Kidney glomerular epithelial cell (primary cell): ENCODE measurements around the gene BPI.
"Not testable (repeated sequence)": the region's sequence is repeated elsewhere in the genome, so short reads cannot be mapped to it uniquely, and the experiment has no call there.

Source experiments
- DNase-seq: peaks from one replicate; lab custom pipeline; 2025; lab: John Stamatoyannopoulos, UW

The BPI gene

DNA sequence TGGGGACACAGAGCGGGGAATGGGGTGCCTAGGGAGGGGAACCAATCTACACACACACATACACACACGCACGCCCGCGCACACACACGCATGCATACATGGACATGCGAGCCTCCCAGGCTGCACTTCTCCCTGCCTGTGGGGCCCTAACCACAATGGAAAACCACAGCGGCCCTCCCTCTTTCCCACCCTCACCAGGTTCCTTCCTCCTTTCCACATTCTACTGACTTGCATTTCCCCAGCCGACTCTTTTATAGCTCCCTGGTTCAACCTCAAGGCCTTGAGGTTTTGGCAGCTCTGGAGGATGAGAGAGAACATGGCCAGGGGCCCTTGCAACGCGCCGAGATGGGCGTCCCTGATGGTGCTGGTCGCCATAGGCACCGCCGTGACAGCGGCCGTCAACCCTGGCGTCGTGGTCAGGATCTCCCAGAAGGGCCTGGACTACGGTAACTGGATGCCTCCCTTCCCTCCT lies at the start of gene BPI:
Gene BPI, plus strand, starts transcription at position 249 of the 472 bp plus-strand sequence. Its CDS starts 68 bp downstream, at position 317.
- no peak for DNase-seq

DNA sequence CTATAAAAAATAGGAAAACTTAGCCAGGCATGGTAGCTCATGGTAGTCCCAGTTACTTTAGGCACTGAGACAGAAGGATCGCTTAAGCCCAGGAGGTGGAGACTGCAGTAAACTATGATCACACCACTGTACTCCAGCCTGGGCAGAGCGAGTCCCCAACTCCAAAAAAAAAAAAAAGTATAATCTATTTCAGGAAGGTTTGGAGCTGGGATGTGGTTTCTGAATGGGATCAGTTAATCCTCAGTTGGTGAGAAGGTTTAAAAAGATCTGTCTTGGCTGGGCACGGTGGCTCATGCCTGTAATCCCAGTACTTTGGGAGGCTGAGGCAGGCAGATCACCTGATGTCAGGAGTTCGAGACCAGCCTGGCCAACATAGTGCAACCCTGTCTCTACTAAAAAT lies 49.3 kb upstream of the BPI start:
- DNase-seq = not testable (repeated sequence)

DNA sequence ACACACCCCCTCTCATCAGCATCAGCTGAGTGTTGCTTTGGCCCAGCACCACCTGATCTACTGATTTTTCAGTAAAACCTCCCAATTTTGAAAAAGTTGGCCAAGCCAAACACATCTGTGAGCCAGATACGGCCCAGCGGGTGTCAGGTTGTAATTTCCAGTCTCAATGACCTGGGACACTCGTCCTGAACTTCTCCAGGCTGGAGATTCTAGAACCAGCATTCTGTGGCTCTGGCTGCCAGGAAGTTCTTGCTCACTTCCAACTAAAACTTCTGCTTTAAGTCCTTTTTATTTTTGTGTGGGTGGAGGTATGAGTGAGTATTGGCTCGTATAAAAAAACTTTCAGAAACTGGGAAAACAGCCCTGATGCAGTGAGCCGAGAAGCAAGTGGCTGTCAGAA lies 48.6 kb upstream of the BPI start:
- DNase-seq = peak; percentile 9

DNA sequence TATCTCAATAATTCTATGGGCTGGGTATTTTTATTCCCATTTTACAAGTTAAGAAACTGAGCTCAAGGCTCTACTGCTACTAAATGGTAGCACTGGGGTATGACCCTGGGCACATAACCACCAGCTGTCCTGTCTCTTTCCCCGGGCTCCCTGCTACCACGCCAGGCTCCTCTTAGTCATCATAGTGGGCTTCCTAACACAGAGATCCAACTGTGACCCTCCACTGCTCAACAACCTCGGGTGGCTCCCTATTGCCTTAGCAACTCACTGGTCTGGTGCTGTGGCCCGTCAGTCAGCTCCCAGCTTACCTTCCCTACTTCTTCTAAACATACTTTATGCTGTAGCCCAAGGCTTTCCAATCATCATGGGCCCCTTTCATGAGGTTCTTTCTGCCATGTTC lies 47.9 kb upstream of the BPI start:
- no peak for DNase-seq

DNA sequence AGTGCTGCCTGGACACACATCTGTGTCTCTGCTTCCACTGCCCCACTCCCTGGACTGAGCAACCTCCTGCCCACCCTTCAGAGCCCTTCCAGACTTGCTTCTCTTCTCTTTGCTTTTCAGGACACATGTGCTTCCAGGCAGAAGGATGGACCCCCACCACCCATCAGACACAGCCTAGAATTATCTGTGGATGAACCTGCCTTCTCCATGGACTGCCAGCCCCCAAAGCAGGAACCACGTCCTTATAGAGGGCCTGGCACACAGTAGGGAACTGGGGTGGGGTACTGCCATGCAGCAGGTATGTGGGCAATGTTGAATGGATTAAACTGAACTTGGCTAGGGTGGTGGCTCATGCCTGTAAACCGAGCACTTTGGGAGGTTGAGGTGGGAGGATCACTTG lies 47.0 kb upstream of the BPI start:
- no peak for DNase-seq

DNA sequence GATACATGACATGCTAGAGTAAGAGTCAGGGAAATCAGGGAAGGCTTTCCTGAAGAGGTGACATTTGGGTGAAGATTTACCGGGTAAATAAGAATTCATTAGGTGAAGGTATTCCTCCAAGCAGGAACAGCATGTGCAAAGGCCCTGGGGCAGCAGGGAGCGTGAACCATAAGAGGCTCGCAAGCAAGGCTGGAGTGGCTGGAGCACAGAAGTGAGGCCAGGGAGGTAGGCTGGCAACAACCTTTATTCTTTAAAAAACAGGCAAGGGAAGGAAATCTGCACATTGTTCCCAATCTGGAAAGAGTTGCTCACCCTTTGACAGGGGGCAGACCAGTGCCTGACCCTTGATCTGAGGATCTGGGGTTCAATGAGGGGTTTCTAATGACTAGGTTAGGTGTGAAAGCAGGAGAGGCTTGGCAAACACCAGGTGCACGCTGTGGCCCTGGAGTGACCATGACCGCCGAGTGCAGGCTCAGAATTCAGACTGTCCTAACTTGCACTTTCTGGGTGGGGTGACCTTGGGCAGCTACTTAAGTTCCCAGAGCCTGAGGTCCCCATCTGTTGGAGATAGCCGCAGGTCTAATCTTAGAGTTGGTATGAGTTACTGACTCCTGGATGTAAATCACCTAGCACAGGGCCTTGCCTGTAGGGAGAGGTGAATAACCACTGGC lies 45.3 kb upstream of the BPI start:
- no peak for DNase-seq

DNA sequence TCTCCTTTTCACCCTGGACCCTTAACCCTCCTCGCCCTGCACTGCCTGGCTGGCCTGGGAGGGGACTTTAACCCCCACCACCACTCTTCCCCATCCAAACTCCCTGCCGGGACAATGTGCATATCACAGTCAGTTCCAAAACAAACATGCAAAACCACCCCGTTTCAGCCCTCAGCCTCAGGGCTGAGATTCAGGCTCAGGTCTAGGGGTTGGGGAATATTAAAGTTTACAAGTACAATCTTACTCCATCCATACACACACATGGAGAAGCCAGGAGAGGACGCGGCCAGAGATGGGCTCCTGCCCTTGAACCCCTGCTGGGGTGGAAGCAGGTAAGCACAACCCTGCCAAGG lies 44.0 kb upstream of the BPI start:
- DNase-seq = no peak

DNA sequence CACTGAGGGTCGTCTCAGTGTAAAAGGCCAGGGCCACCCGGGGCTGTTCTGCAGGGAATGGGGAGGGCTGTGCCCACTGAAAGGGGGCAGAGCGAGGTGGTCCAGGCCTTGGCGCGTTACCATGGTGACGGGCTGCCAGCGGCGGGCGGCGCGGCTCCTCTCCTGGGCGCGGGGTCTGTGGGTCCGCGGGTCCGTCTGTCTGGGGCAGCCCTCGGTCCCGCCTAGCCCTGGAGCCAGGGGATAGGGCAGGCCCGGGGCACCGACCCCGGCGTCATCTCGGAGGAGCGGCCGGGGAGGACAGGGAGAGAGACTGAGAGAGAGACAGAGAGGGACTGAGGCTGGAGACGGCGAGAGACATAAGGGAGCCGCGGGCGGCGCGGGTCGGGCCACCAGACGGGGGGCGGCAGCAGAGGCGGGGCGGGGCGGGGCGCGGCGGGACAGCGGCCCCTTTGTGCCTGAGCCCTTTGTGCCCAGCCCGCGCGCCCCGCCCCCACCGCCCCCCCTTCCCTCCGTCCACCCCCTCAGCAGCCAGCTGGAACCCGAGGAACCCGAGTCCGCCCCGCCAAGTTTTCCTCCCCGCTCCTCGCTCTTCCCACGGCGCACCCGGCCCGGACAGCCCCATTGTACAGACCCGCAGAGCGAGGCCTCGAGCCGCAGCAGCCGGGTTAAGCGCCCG lies 43.4 kb upstream of the BPI start, which contains the start of gene KIAA1755:
Gene KIAA1755, minus strand, starts transcription at position 358 of the 676 bp plus-strand sequence. Its CDS starts 235 bp downstream, at position 123.
- DNase-seq = no peak

DNA sequence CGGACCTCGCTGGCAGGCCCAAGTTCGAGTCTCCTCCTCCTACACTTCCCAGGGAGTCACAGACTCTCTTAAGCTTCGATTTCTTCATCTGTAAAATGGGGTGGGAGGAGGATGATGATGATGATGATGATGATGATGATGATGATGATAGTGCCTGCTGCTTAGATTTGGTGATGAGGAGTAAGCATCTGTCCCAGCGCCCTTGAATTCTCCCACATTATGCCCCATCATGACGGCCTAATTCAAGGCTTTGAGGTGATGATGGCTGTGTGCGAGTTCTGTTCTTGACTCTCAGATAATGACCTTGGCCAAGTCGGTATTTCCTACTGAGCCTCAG lies 42.9 kb upstream of the BPI start:
- no peak for DNase-seq

DNA sequence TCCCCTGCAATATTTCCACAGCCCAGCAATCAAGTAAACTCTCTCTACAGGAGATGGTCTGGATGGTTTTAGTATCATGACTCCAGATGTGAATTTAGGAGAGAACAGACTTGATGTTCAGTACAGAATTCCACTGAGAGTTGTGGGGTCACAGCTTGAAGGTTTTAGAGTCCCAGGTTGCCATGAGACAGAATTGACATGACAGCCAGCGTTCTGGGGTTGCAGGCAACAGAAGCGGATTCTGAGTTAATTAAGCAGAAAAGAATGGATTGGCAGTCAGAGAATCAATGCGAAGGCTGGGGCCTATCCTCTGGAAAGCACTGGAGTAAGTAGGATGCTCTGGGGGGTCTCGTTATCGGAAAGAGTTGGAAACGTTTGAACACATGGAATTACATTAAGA lies 41.0 kb upstream of the BPI start:
- no peak for DNase-seq

DNA sequence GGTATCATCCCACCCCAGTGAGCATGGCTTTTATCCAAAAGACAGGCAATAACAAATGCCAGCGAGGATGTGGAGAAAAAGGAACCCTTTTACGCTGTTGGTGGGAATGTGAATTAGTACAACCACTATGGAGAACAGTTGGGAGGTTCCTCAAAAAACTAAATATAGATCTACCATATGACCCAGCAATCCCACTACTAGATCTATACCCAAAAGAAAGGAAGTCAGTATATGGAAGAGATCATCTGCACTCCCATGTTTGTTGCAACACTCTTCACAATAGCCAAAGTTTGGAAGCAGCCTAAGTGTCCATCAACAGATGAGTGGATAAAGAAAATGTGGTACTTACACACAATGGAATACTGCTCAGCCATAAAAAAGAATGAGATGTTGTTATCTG lies 37.5 kb upstream of the BPI start:
- DNase-seq = no peak

DNA sequence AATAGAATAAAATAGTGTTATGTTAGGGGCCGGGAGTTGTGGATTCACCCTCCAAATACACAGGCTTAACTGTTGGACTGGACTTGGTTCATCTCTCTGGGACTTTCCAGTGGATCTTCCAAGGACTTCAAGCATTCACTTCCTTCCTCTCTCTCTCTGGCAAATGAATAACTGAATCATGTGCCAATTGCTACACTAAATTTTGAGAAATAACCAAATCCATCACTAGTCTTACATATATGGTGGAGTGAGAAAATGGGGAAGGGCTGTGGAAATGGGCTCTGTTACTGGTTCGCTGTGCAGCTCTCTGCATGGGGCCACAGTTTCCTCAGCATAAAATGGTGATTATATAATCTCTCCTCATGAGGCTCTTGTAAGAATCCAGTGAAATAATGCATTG lies 36.7 kb upstream of the BPI start:
- no peak for DNase-seq

DNA sequence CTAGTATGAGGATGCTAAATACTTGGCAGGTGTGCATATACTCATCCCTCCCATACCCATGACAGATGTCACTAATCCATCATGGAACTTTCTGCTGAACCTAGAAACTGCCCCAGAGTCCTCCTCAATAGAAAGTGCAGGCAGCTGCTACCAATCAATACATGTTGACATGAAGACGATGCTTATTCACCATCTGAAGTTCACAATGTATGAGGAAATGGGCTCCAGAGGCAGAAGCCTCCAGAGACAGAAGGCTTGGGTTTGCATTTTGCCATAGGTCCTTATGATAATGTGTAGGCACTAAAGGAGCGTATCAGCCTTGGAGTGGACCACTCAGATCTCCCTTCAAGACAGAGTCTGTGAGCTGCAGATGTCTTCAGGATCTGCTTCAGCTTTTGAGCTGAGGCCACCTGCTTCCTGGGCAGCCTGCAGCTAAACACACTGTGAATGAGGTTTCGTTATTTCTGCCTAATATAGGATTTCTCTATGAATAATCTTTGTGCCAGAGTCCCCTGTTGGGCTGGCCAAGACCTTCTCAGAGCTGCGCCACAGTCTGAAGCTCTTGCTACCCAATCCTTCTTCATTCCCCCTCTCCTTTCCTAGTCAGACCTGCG lies 35.9 kb upstream of the BPI start:
- no peak for DNase-seq

DNA sequence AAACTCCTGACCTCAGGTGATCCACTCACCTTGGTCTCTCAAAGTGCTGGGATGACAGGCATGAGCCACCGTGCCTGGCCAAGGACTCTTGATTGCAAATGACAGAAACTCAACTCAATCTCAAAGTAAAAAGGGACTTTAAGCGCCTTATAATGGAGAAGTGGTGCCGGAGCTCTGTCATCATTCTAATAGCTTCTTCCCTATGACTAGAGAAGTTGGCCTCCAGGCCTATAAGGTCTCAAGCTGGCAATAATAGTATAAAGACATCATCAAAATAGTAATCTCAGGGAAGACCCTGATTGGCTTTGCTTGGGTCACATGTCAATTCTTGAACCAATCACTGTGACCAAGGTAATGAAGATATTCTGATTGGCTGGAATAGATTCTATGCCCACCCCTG lies 34.9 kb upstream of the BPI start:
- no peak for DNase-seq

DNA sequence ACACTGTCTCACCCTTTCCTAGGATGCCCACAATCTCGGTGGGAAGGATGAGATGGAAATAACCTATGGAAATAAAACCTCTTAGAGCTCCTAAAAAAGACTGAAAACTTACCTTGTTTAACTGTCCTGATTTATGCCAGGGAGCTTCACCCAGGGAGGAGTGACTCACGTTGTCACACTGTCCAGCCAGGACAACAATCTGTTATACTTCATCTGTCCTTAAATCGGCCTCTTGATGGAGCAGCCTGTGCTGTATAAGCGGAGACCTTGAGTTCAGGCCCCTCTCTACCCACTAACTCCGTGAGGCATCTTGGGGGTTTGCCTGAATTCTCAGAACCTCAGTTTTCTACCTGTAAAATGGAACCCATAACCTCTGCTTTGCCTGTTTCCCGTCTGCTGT lies 34.2 kb upstream of the BPI start:
- DNase-seq = no peak

DNA sequence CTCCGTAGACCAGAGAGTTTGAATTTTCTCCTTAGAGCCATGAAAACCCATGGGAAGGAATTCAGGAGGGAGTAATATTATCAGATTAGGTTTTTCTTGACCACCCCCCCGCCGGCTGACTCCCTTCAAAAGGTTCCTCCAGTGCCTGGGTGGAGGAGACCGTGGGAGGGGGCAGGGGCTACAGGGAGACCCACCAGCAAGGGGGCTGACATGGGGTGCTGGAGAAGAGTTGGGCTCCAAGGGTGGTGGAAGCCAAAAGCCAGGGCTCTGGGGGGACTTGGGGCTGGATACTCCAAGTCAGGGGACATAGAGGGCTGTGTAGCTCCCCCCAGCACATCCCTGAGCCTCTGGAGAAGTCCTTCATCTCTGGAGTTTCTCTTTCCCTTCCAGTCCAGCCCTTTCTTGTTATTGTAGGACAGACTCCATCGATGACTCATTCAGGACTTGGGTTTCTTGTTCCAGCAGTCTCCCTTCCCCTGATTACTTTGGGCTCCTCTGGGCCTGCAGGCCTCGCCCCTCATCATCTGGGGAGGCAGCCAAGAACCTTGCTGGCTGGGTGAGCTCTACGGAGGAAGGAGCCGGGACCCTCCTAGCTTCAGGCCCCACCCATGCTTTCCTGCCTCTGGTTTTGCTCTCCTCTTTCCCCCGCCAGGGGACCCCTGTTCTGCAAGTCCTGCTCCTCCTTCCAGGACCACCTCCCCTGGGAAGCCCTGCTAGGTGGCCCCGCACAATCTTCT lies 32.9 kb upstream of the BPI start:
- peak; percentile 81 for DNase-seq

DNA sequence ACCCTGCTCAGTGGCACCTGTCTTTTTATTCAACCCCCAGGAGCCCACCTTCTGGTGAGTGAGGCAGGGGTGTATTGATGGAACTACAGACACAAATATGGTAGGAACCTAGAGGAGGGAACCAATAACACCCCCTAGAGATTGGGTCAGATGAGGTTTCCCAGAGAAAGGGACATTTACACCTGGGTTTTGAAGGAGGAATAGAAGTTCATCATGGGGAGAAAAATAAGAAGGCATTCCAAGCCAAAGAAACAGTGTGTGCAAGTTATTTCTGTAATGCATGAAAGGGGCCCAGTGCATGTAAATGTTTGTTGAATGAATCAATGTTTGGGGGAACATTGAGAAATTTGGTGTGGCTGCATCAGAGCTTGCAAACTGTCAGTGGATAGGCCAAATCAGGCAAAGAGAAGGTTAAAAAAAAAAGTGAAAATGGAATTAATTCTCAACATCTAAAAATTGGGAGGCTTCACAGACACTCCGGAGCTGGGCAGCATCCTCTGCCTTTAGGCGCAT lies 32.3 kb upstream of the BPI start:
- no peak for DNase-seq

DNA sequence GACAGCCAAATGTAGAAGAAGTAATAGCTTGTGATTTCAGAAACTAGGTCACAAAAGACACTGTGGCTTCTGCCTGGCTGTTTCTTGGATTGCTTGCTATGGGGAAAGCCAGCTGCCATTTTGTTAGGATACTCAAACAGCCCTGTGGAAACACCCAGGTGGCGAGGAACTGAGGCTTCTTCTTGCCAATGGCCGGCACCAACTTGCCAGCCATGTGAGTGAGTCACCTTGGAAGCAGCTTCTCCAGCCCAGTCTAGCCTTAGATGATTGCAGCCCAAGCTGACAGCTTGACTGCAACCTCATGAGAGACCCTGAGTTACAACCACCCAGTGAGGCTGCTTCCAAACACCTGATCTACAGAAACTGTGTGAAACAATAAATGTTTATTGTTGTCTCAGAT lies 31.6 kb upstream of the BPI start:
- DNase-seq = no peak

DNA sequence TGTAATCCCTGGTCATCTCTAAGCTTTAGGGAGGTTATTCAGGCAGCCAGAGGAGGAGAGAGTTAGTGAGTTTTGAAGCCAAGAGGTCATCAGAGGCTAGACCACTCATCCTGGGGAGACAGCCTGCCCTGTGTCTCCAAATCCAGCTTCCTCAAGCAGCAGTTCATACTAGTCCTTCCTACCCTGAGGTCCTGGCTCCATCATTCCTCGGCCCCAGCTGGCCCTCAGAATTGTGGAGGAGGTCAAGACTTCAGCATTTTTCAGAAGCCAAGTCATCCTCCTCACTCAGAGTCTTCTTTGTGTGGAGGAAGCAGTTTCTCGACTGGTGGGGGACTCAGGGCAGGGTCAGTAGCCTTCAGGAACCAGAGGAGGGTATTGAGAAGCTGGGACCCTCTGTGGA lies 31.0 kb upstream of the BPI start:
- no peak for DNase-seq

DNA sequence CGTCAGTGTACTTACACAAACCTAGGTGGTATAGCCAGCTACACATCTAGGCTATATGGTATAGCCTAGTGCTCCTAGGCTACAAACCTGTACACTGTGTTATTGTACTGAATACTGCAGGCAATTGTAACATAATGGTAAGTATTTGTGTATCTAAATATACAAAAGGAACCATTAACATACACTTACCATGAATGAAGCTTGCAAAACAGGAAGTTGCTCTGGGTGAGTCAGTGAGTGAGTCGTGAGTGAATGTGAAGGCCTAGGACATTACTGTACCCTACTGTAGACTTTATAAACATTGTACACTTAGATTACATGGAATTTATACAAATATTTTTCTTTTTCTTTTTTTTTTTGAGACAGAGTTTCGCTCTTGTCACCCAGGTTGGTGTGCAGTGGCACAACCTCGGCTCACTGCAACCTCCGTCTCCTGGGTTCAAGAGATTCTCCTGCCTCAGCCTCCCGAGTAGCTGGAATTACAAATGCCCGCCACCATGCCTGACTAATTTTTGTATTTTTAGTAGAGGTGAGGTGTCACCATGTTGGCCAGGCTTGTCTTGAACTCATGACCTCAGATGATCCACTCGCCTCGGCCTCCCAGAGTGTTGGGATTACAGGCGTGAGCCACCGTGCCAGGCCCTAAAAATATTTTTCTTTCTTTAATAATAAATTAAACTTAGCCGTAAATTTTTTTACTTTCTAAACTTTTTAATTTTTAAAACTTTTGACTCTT lies 28.0 kb upstream of the BPI start:
- DNase-seq = peak; percentile 5

DNA sequence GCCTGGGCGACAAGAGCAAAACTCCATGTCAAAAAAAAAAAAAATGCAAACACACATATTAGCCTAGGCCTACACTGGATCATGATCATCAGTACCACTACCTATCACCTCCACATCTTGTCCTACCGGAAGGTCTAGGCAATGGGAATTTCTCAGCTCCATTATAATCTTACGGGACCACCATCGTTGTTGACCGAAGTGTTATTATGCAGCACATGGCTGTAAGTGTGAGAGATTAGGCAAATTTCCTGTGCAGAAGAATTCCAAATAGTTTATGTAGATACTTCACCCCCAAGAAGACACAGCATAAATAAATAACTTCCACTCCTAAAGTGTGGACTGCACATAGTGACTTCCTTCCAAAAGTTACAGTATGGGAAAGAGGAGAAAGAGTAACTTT lies 26.7 kb upstream of the BPI start:
- no peak for DNase-seq

DNA sequence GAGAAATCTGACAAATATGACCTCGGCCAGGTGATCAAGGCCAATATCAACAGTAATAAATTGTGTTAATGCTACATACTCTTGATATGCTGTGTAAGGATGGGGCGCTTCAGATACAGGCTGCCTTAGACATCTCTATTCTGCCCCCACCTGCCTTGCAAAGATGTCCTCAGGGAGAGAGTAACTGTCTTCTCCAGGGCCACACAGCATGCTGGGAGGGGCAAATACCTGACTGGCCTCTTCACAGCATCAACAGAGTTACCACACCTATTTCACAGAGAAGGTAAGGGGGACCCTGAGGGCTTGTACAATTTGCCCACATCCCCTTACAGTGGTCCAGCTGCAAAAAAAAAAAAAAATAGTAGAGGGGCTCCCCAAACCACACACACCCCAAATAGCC lies 26.3 kb upstream of the BPI start:
- DNase-seq = no peak
